ENCODE measurements around the gene NEO1.

NEO1 gene

GRCh38 chr15:73033611-73034010 lies 18.7 kb upstream of the NEO1 start:
- no peak overlapping the region for H3K4me3 ChIP-seq (ENCODE audit: low read depth, low read length)
- H3K36me3 ChIP-seq (replicated peaks), result no peaks in the 10 kb centered on the region
- in situ Hi-C loops (cut with HindIII; ENCODE audit: low pct_ligation_motif_present, low sequenced_read_pairs), result no loop called here
- no peak overlapping the region for H3K27ac ChIP-seq
- no peaks in the 10 kb centered on the region for H3K27me3 ChIP-seq (replicated peaks)
- TF ChIP-seq, protein P1, sequence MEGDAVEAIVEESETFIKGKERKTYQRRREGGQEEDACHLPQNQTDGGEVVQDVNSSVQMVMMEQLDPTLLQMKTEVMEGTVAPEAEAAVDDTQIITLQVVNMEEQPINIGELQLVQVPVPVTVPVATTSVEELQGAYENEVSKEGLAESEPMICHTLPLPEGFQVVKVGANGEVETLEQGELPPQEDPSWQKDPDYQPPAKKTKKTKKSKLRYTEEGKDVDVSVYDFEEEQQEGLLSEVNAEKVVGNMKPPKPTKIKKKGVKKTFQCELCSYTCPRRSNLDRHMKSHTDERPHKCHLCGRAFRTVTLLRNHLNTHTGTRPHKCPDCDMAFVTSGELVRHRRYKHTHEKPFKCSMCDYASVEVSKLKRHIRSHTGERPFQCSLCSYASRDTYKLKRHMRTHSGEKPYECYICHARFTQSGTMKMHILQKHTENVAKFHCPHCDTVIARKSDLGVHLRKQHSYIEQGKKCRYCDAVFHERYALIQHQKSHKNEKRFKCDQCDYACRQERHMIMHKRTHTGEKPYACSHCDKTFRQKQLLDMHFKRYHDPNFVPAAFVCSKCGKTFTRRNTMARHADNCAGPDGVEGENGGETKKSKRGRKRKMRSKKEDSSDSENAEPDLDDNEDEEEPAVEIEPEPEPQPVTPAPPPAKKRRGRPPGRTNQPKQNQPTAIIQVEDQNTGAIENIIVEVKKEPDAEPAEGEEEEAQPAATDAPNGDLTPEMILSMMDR (IDR thresholded peaks at IDR 0.05; ENCODE audit: low read depth, low read length, missing control alignments), result no peak
- DNase-seq, result no peak

- no peaks in the 10 kb centered on the region for H3K27me3 ChIP-seq (replicated peaks)
- in situ Hi-C loops (cut with HindIII; ENCODE audit: low pct_ligation_motif_present, low sequenced_read_pairs), result no loop called here
- DNase-seq, result no peak
Measured at GRCh38 chr15:73034221-73034620, 18.0 kb upstream of the NEO1 start.

DNA sequence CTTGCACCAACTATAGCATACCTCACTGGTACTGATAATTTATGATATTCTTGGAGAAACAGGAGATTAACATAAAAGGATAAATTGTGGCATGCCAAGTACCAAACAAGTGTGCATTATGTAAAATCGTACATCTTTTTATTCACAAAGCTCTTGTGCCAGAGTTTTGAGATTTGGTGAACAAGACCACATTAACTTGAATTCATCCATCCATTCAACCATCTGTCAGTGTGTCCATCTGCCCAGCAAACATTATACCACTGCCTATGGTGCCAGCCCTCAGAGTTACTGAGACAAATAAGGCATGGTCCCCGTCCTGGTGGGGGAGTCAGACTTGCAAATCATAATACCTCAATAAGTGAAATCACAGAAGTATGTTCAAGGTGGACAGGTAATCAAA lies 17.0 kb upstream of the NEO1 start:
- Histone ChIP-seq H3K27ac (no peak overlapping the region), H3K27me3 (replicated peaks) (no peaks in the 10 kb centered on the region), H3K4me3 (ENCODE audit: low read depth, low read length) (no peak overlapping the region), H3K36me3 (replicated peaks) (no peaks in the 10 kb centered on the region)
- TF ChIP-seq, protein P1 (IDR thresholded peaks at IDR 0.05; ENCODE audit: low read depth, low read length, missing control alignments), result no peak
- in situ Hi-C loops (cut with HindIII; ENCODE audit: low pct_ligation_motif_present, low sequenced_read_pairs), result no loop called here
- DNase-seq, result no peak

More at GRCh38 chr15:73034221-73034620, 18.0 kb upstream of the NEO1 start:
- no peak overlapping the region for H3K4me3 ChIP-seq (ENCODE audit: low read depth, low read length)
- H3K27ac ChIP-seq, result no peak overlapping the region
- TF ChIP-seq, protein P1 (IDR thresholded peaks at IDR 0.05; ENCODE audit: low read depth, low read length, missing control alignments), result no peak
- H3K36me3 ChIP-seq (replicated peaks), result no peaks in the 10 kb centered on the region

- in situ Hi-C loops (cut with HindIII; ENCODE audit: low pct_ligation_motif_present, low sequenced_read_pairs), result no loop called here
- TF ChIP-seq, protein P1 (IDR thresholded peaks at IDR 0.05; ENCODE audit: low read depth, low read length, missing control alignments), result no peak
- no peaks in the 10 kb centered on the region for H3K27me3 ChIP-seq (replicated peaks)
- DNase-seq, result no peak
- no peak overlapping the region for H3K4me3 ChIP-seq (ENCODE audit: low read depth, low read length)
- no peak overlapping the region for H3K27ac ChIP-seq
- H3K36me3 ChIP-seq (replicated peaks), result no peaks in the 10 kb centered on the region
Measured at GRCh38 chr15:73038220-73038619, 14.0 kb upstream of the NEO1 start.

- Histone ChIP-seq H3K27me3 (replicated peaks) (peaks cover 2% of the 10 kb centered on the region), H3K4me3 (ENCODE audit: low read depth, low read length) (no peak overlapping the region), H3K27ac (no peak overlapping the region), H3K36me3 (replicated peaks) (no peaks in the 10 kb centered on the region)
- in situ Hi-C loops (cut with HindIII; ENCODE audit: low pct_ligation_motif_present, low sequenced_read_pairs), result no loop called here
- no peak for DNase-seq
- TF ChIP-seq, protein P1 (IDR thresholded peaks at IDR 0.05; ENCODE audit: low read depth, low read length, missing control alignments), result no peak
Measured at GRCh38 chr15:73046073-73046472, 6.2 kb upstream of the NEO1 start.

DNA sequence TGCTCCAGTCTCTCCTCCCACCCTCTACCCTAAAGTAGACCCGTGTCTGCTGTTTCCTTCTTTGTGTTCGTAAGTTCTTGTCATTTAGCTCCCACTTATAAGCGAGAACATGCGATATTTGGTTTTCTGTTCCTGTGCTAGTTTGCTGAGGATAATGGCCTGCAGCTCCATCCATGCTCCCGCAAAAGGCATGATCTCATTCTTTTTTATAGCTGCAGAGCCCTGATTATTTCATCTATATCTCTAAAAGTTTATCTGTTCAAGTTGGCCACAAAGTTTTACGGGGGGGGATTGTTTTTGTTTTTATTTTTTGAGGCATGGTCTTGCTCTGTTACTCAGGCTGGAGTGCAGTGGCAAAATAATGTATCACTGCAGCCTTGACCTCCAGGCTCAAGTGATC lies 4.4 kb upstream of the NEO1 start:
- TF ChIP-seq, protein P1 (IDR thresholded peaks at IDR 0.05; ENCODE audit: low read depth, low read length, missing control alignments), result no peak
- H3K4me3 ChIP-seq (ENCODE audit: low read depth, low read length), result no peak overlapping the region
- peaks cover 2% of the 10 kb centered on the region for H3K27me3 ChIP-seq (replicated peaks)
- no peak for DNase-seq
- H3K27ac ChIP-seq, result no peak overlapping the region
- in situ Hi-C loops (cut with HindIII; ENCODE audit: low pct_ligation_motif_present, low sequenced_read_pairs), result no loop called here
- H3K36me3 ChIP-seq (replicated peaks), result no peaks in the 10 kb centered on the region
